HepG2 (cell line): ENCODE data around the gene CLCN2. TPM values are rescaled to one million over a fixed set of nuclear protein-coding genes. Genes with fewer than 3 reads are reported as not detected.

Experiments used
- ATAC-seq: fragments of 200-7000 bp; cut with Tn5 transposase; 3 replicates; pipeline ENCODE4 v1.9.1; 2020; ENCODE audit warnings: mild to moderate bottlenecking, moderate library complexity
- BruUV-seq: library from RNA; stranded (reverse); fragments of 400-500 nt; replicated peaks from 2 replicates; lab custom pipeline; 2021; lab: Mats Ljungman, UMichigan
- CTCF ChIA-PET: fragments of 300-600 bp; formaldehyde crosslinking; extraction: SDS; loops from one replicate; lab custom pipeline; 2021; ENCODE audit warnings: low total read pairs, inconsistent platforms, low intra/inter-chr PET ratio; lab: Yijun Ruan, JAX
- POLR2A ChIA-PET: fragments of 350-600 bp; sonication (Branson Sonifier 250); formaldehyde crosslinking; loops from one replicate; lab custom pipeline; 2020; ENCODE audit warnings: antibody characterized with exemption, inconsistent platforms; lab: Yijun Ruan, JAX
- DNase-seq: peaks from one replicate; pipeline ENCODE4 v3.0.0-alpha.2; 2015; ENCODE audit warnings: low spot score
- FAIRE-seq: peaks from 3 replicates; lab custom pipeline; 2011; peaks lifted over from hg19 to GRCh38; lab: Jason Lieb, UNC
- H2AFZ ChIP-seq: one replicate; pipeline ENCODE4 v1.6.1; 2011; ENCODE audit warnings: low read length, inconsistent platforms
- H3K27ac ChIP-seq: fragments of 300-600 bp; 3 replicates; pipeline ENCODE4 v1.8.0; 2011; ENCODE audit warnings: mixed run types, mild to moderate bottlenecking, mixed read lengths, low read length, inconsistent platforms; ENCODE audit not compliant: insufficient read depth; ENCODE audit errors: extremely low read length
- H3K27me3 ChIP-seq, 2 experiments: fragments of 200-600 bp in 1 of 2; 2 replicates in 1 of 2; 3 replicates in 1 of 2; pipeline versions ENCODE4 v1.6.0 to v1.8.0; 2011; ENCODE audit warnings: low read length in 2 of 2, mild to moderate bottlenecking in 2 of 2, moderate library complexity in 2 of 2, inconsistent platforms in 1 of 2; ENCODE audit not compliant: insufficient read depth in 2 of 2, control insufficient read depth in 1 of 2
- H3K36me3 ChIP-seq, 2 experiments: fragments of 200-600 bp in 1 of 2; replicated peaks in 1 of 2; 2 replicates in 1 of 2; 3 replicates in 1 of 2; pipeline versions ENCODE4 v1.5.1 to v1.8.0; 2011; ENCODE audit warnings: low read length in 2 of 2, inconsistent platforms in 1 of 2; ENCODE audit not compliant: insufficient read depth in 2 of 2, control insufficient read depth in 1 of 2
- H3K4me1 ChIP-seq: 2 replicates; pipeline ENCODE4 v1.5.1; 2012; ENCODE audit warnings: low read length, inconsistent platforms; ENCODE audit not compliant: insufficient read depth
- H3K4me2 ChIP-seq: 2 replicates; pipeline ENCODE4 v1.6.0; 2011; ENCODE audit warnings: low read depth, low read length, inconsistent platforms
- H3K4me3 ChIP-seq, 3 experiments: fragments of 200-600 bp in 1 of 3; sonication (generic), shearing (Covaris generic) in 1 of 3; replicated peaks in 1 of 3; 2 replicates each; pipeline ENCODE4 v1.5.1; 2011 to 2016; ENCODE audit warnings: low read length in 3 of 3, inconsistent platforms in 2 of 3, low read depth in 2 of 3, mild to moderate bottlenecking in 2 of 3, control low read depth in 1 of 3, mixed read lengths in 1 of 3; ENCODE audit not compliant: insufficient read depth in 1 of 3
- H3K79me2 ChIP-seq: one replicate; pipeline ENCODE4 v1.6.1; 2011; ENCODE audit warnings: low read length, inconsistent platforms; ENCODE audit not compliant: insufficient read depth
- H3K9ac ChIP-seq: 2 replicates; pipeline ENCODE4 v1.6.0; 2011; ENCODE audit warnings: mild to moderate bottlenecking, low read depth, low read length, inconsistent platforms; ENCODE audit not compliant: insufficient read depth
- H3K9me3 ChIP-seq: 2 replicates; pipeline ENCODE4 v1.5.1; 2012; ENCODE audit warnings: mild to moderate bottlenecking, low read length
- H4K20me1 ChIP-seq: 2 replicates; pipeline ENCODE4 v1.6.0; 2011; ENCODE audit warnings: inconsistent platforms, mild to moderate bottlenecking, low read length, moderate library complexity; ENCODE audit not compliant: insufficient read depth
- BORCS8-MEF2B ChIP-seq: sonication (generic); formaldehyde crosslinking; IDR thresholded peaks from 2 replicates; pipeline ENCODE4 v1.8.0; 2022; ENCODE audit warnings: mild to moderate bottlenecking, missing genetic modification reagents
- FOXM1 ChIP-seq: sonication (generic); formaldehyde crosslinking; IDR thresholded peaks from 2 replicates; pipeline ENCODE4 v1.5.0; 2020; ENCODE audit warnings: missing genetic modification reagents
- IKZF5 ChIP-seq: IDR thresholded peaks from 2 replicates; pipeline ENCODE4 v1.6.1; 2018; ENCODE audit warnings: missing genetic modification reagents, mild to moderate bottlenecking, missing compliant biosample characterization
- NR0B2 ChIP-seq: sonication (generic); formaldehyde crosslinking; IDR thresholded peaks from 2 replicates; pipeline ENCODE4 v1.4.0; 2020; ENCODE audit warnings: mild to moderate bottlenecking, missing genetic modification reagents
- ZFP36 ChIP-seq: fragments of 150-350 bp; IDR thresholded peaks from 2 replicates; pipeline ENCODE4 v1.6.1; 2018; ENCODE audit warnings: borderline replicate concordance, low read length, low read depth; ENCODE audit not compliant: partially characterized antibody
- ZNF230 ChIP-seq: sonication (generic); formaldehyde crosslinking; IDR thresholded peaks from 2 replicates; pipeline ENCODE4 v1.4.0; 2020; ENCODE audit warnings: mild to moderate bottlenecking, missing genetic modification reagents
- WGBS: methylation state at CpG from one replicate; pipeline ENCODE4 v1.1.6; 2017; ENCODE audit warnings: low lambda C conversion rate; 5-methylcytosine and 5-hydroxymethylcytosine counted together
- in situ Hi-C: cut with HindIII; loops from 2 replicates; pipeline ENCODE4 v1.10.0; 2017; ENCODE audit warnings: low pct_unique_long_range_greater_than_20kb; ENCODE audit not compliant: extremely low pct_ligation_motif_present
- intact Hi-C: fragments of 100-400 bp; cut with micrococcal nuclease; formaldehyde crosslinking; loops from one replicate; pipeline ENCODE4 v1.10.0; 2022; ENCODE audit not compliant: unreplicated experiment
- polyA plus RNA-seq, 8 experiments: library from polyadenylated mRNA; depleted of rRNA in 3 of 8; stranded (reverse) in 7 of 8; unstranded in 1 of 8; fragments of >200 nt; fragmentation: Illumina TruSeq in 4 of 8; extraction: Trizol in 4 of 8; gene quantifications; 2 replicates each; pipeline versions ENCODE4 v1.2.1 to v1.2.3, GENCODE V29; 2011 to 2016; ENCODE audit warnings: low read depth in 4 of 8, missing spikeins in 1 of 8, mixed read lengths in 1 of 8; ENCODE audit not compliant: insufficient read depth in 1 of 8
- total RNA-seq, 5 experiments: library from RNA; depleted of rRNA; stranded (reverse); fragments of >200 nt; fragmentation: Illumina TruSeq; extraction: Trizol; gene quantifications; 2 replicates each; pipeline ENCODE4 v1.2.3, GENCODE V29; 2016; ENCODE audit warnings: low read depth in 1 of 5
- TF ChIP-seq, protein P1 (sequence below): fragments of 450-650 bp; IDR thresholded peaks from 2 replicates; pipeline ENCODE4 v1.6.1; 2016

The CLCN2 gene
- total and polyA plus RNA-seq, 2 of the 13 experiments (the other 11 are each of a cell fraction or from before 2014, with no cell fraction given), result 11.4 to 13.5 TPM

DNA sequence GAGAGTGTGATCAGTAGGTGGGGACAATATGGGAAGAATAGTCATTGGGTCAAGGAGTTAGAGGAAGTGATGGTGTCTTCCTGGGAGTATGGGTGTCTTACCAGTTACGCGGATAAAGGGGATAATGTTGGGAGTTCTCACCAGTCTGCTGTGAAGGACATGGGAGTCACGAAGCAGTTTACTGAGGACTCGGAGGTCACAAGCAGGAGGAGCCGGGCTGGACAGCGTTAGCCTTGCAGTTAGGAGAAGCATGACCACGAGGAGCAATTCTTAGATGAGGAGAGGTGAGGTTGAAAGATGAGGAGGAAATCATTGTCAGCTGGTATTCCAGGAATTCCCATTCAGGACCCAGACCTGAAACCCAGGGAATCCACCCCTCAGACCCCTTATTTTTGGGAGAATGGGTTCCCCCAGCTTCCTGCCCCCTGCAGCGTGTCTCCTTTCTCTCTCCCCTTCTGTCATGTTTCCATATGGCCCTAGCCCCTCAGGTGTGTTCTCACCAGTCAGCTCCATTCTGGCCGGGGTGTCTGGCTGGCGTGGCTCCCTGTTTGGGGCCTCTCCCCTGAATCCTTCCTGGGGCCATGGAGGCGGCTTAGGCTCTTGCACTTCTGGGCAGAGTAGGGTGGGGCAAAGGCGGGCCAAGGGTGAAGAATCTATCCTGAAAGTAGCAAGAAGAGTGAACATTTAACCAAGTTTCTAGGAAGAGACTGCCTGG lies 14.5 kb upstream of the CLCN2 start:
- intact Hi-C loops (no loop called here), in situ Hi-C loops (loop anchor here (10.0 kb wide), 2 partner anchors 89 to 139 kb away; no protein-coding TSS in a partner anchor)
- no TSS peak for BruUV-seq
- Histone ChIP-seq H3K4me3 (no peak overlapping the region), H3K27me3 (no peaks in the 10 kb centered on the region; a peak in 1 of 5 replicates), H3K79me2 (peaks cover 25% of the 10 kb centered on the region), H3K4me2 (no peak overlapping the region), H4K20me1 (peaks cover 6% of the 10 kb centered on the region; the same call in 1 of the 2 replicates), H3K4me1 (peaks cover 36% of the 10 kb centered on the region), H3K36me3 (peaks cover 11 to 37% of the 10 kb centered on the region in 2 experiments), H3K9me3 (no peaks in the 10 kb centered on the region), H2AFZ (no peak overlapping the region), H3K27ac (no peak overlapping the region), H3K9ac (no peak overlapping the region)
- FAIRE-seq (no peak), ATAC-seq (no peak), DNase-seq (no peak)
- WGBS, result 96% methylated on average over 12 of the region's 12 CpGs
- ChIA-PET CTCF (no interaction called here), POLR2A (interaction anchor here (0.6 kb wide), 1 partner anchor 10 kb away, joined by 3 read pairs; no protein-coding TSS in a partner anchor)
- no peak for TF ChIP-seq BORCS8-MEF2B (CRISPR knock-in tag)
- TF ChIP-seq NR0B2 (CRISPR knock-in tag), result no peak
- no peak for TF ChIP-seq ZNF230
- no peak for TF ChIP-seq ZFP36
- TF ChIP-seq FOXM1 (CRISPR knock-in tag), result no peak
- no peak for TF ChIP-seq IKZF5 (CRISPR knock-in tag)
- TF ChIP-seq, protein P1, sequence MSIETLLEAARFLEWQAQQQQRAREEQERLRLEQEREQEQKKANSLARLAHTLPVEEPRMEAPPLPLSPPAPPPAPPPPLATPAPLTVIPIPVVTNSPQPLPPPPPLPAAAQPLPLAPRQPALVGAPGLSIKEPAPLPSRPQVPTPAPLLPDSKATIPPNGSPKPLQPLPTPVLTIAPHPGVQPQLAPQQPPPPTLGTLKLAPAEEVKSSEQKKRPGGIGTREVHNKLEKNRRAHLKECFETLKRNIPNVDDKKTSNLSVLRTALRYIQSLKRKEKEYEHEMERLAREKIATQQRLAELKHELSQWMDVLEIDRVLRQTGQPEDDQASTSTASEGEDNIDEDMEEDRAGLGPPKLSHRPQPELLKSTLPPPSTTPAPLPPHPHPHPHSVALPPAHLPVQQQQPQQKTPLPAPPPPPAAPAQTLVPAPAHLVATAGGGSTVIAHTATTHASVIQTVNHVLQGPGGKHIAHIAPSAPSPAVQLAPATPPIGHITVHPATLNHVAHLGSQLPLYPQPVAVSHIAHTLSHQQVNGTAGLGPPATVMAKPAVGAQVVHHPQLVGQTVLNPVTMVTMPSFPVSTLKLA, result no peak
